Stimulated activated naive B cell treated with anti-CD40 and anti-IgM and Interleukin-4, amounts not matched to agents 10 μg/mL and 1 μg/mL and 100 μg/mL, for 72 hours (primary cell): ENCODE measurements around the gene UHRF1.
A peak's percentile ranks its signal among the peaks of the same experiment; 100 is the strongest.
"Not testable (repeated sequence)": the region's sequence is repeated elsewhere in the genome, so short reads cannot be mapped to it uniquely, and the experiment has no call there.

Experiments used
- ATAC-seq, 2 donors: fragments of 150-1000 bp; cut with Tn5 transposase; replicated peaks; 2 replicates each; pipeline ENCODE4 v1.10.0; 2021; ENCODE audit warnings: moderate library complexity in 1 of 2
- DNase-seq: peaks from one replicate; pipeline ENCODE4 v3.0.0; 2021
- H3K27ac Mint-ChIP-seq: one replicate; pipeline ENCODE4 v1.8.0; 2022; ENCODE audit warnings: mild to moderate bottlenecking, mixed read lengths
- H3K27me3 Mint-ChIP-seq, 2 donors: one replicate each; pipeline ENCODE4 v1.8.0; 2022; ENCODE audit warnings: mixed read lengths in 2 of 2
- H3K36me3 Mint-ChIP-seq, 2 donors: one replicate each; pipeline ENCODE4 v1.8.0; 2022; ENCODE audit warnings: mixed read lengths in 2 of 2, mild to moderate bottlenecking in 1 of 2
- H3K4me1 Mint-ChIP-seq, 2 donors: one replicate each; pipeline ENCODE4 v1.8.0; 2022; ENCODE audit warnings: mixed read lengths in 2 of 2, mild to moderate bottlenecking in 1 of 2
- H3K4me3 Mint-ChIP-seq, 2 donors: one replicate each; pipeline ENCODE4 v1.8.0; 2022; ENCODE audit warnings: mild to moderate bottlenecking in 2 of 2, mixed read lengths in 2 of 2, moderate library complexity in 1 of 2
- H3K9me3 Mint-ChIP-seq, 2 donors: one replicate each; pipeline ENCODE4 v1.8.0; 2022; ENCODE audit warnings: mixed read lengths in 2 of 2, mild to moderate bottlenecking in 1 of 2

The UHRF1 gene

GRCh38 chr19:4882874-4883273 lies 26.4 kb upstream of the UHRF1 start:
- H3K27ac Mint-ChIP-seq, H3K36me3 Mint-ChIP-seq, H3K4me3 Mint-ChIP-seq, DNase-seq, H3K27me3 Mint-ChIP-seq, ATAC-seq, H3K9me3 Mint-ChIP-seq: not testable (repeated sequence)
- H3K4me1 Mint-ChIP-seq: peaks cover 9 to 11% of the 10 kb centered on the region in 2 donors

- H3K27ac Mint-ChIP-seq, H3K4me1 Mint-ChIP-seq, DNase-seq, H3K4me3 Mint-ChIP-seq, ATAC-seq, H3K9me3 Mint-ChIP-seq, H3K36me3 Mint-ChIP-seq, H3K27me3 Mint-ChIP-seq: not testable (repeated sequence)
These were observed 24.3 kb upstream of the UHRF1 start for GRCh38 chr19:4884993-4885392.

GRCh38 chr19:4887803-4888202 lies 21.5 kb upstream of the UHRF1 start:
- not testable (repeated sequence) for DNase-seq, H3K27ac Mint-ChIP-seq, H3K27me3 Mint-ChIP-seq, H3K4me3 Mint-ChIP-seq, H3K9me3 Mint-ChIP-seq, H3K4me1 Mint-ChIP-seq, ATAC-seq
- peaks cover 9 to 10% of the 10 kb centered on the region in 2 donors for H3K36me3 Mint-ChIP-seq

GRCh38 chr19:4889034-4889815 lies 20.1 kb upstream of the UHRF1 start:
- peaks cover 9 to 10% of the 10 kb centered on the region in 2 donors for H3K36me3 Mint-ChIP-seq
- peak overlapping the region in 1 of 2 donors; percentile 48 for H3K4me3 Mint-ChIP-seq
- ATAC-seq (no peak), DNase-seq (no peak)
- H3K27ac Mint-ChIP-seq: no peak overlapping the region
- H3K27me3 Mint-ChIP-seq: no peaks in the 10 kb centered on the region
- no peaks in the 10 kb centered on the region for H3K9me3 Mint-ChIP-seq
- peaks cover 0 to under 1% of the 10 kb centered on the region in 2 donors for H3K4me1 Mint-ChIP-seq

GRCh38 chr19:4891066-4891465 lies 18.2 kb upstream of the UHRF1 start:
- Mint-ChIP-seq H3K4me3 (no peak overlapping the region), H3K9me3 (no peaks in the 10 kb centered on the region), H3K27me3 (no peaks in the 10 kb centered on the region), H3K36me3 (peaks cover 9 to 10% of the 10 kb centered on the region in 2 donors), H3K4me1 (peaks cover 11 to 19% of the 10 kb centered on the region in 2 donors), H3K27ac (no peak overlapping the region)
- ATAC-seq (no peak), DNase-seq (no peak)

- not testable (repeated sequence) for H3K4me3 Mint-ChIP-seq, DNase-seq, H3K27ac Mint-ChIP-seq, H3K27me3 Mint-ChIP-seq, H3K9me3 Mint-ChIP-seq, ATAC-seq
- Mint-ChIP-seq H3K4me1 (peaks cover 13 to 25% of the 10 kb centered on the region in 2 donors), H3K36me3 (peaks cover 9 to 10% of the 10 kb centered on the region in 2 donors)
These were observed 16.3 kb upstream of the UHRF1 start for GRCh38 chr19:4892962-4893361.

- Mint-ChIP-seq H3K9me3 (no peaks in the 10 kb centered on the region), H3K27ac (no peak overlapping the region), H3K36me3 (peaks cover 0 to under 1% of the 10 kb centered on the region in 2 donors), H3K4me1 (peaks cover 13 to 25% of the 10 kb centered on the region in 2 donors), H3K27me3 (no peaks in the 10 kb centered on the region), H3K4me3 (no peak overlapping the region)
- no peak for DNase-seq
- no peak for ATAC-seq
These were observed 12.9 kb upstream of the UHRF1 start for GRCh38 chr19:4896372-4896771.

GRCh38 chr19:4897146-4897545 lies 12.2 kb upstream of the UHRF1 start:
- Mint-ChIP-seq H3K36me3 (peaks cover 0 to 2% of the 10 kb centered on the region in 2 donors), H3K4me1 (peaks cover 15 to 32% of the 10 kb centered on the region in 2 donors), H3K9me3 (no peaks in the 10 kb centered on the region), H3K4me3 (no peak overlapping the region), H3K27ac (no peak overlapping the region), H3K27me3 (no peaks in the 10 kb centered on the region)
- ATAC-seq (no peak), DNase-seq (no peak)

GRCh38 chr19:4900879-4901278 lies 8.4 kb upstream of the UHRF1 start:
- H3K4me1 Mint-ChIP-seq: peaks cover 4 to 22% of the 10 kb centered on the region in 2 donors
- not testable (repeated sequence) for H3K27me3 Mint-ChIP-seq, DNase-seq, H3K27ac Mint-ChIP-seq, H3K9me3 Mint-ChIP-seq, ATAC-seq, H3K36me3 Mint-ChIP-seq, H3K4me3 Mint-ChIP-seq

GRCh38 chr19:4902796-4903195 lies 6.5 kb upstream of the UHRF1 start, which contains the start of gene ARRDC5:
ARRDC5 (minus strand) TSS chr19:4902896; CDS start chr19:4902825, 71 bp downstream.
- Mint-ChIP-seq H3K27ac (no peak within 1 kb of the TSS), H3K4me1 (peaks cover 3 to 21% of the 10 kb centered on the region in 2 donors)

GRCh38 chr19:4904481-4904880 lies 4.8 kb upstream of the UHRF1 start:
- Mint-ChIP-seq H3K27ac (no peak overlapping the region), H3K4me3 (no peak overlapping the region), H3K27me3 (no peaks in the 10 kb centered on the region), H3K9me3 (no peaks in the 10 kb centered on the region), H3K4me1 (peaks cover 12 to 29% of the 10 kb centered on the region in 2 donors), H3K36me3 (peaks cover 4% of the 10 kb centered on the region in 2 donors)
- ATAC-seq (no peak), DNase-seq (no peak)

More at GRCh38 chr19:4902796-4903195, 6.5 kb upstream of the UHRF1 start, which contains the start of gene ARRDC5:
- H3K9me3 Mint-ChIP-seq: no peaks in the 10 kb centered on the region
- H3K36me3 Mint-ChIP-seq: peaks cover 4% of the 10 kb centered on the region in 2 donors
- H3K27me3 Mint-ChIP-seq: no peaks in the 10 kb centered on the region
- DNase-seq (no peak), ATAC-seq (no peak)
- H3K4me3 Mint-ChIP-seq: no peak within 1 kb of the TSS

GRCh38 chr19:4906963-4907362 lies 2.3 kb upstream of the UHRF1 start:
- H3K36me3 Mint-ChIP-seq: peaks cover 10 to 11% of the 10 kb centered on the region in 2 donors
- no peak overlapping the region for H3K27ac Mint-ChIP-seq
- DNase-seq (no peak), ATAC-seq (no peak)
- H3K4me1 Mint-ChIP-seq: peaks cover 21 to 39% of the 10 kb centered on the region in 2 donors
- H3K9me3 Mint-ChIP-seq: no peaks in the 10 kb centered on the region
- no peaks in the 10 kb centered on the region for H3K27me3 Mint-ChIP-seq
- no peak overlapping the region for H3K4me3 Mint-ChIP-seq

- Mint-ChIP-seq H3K4me3 (peak overlapping the region; percentile 73 to 83), H3K27me3 (no peaks in the 10 kb centered on the region), H3K27ac (no peak overlapping the region), H3K4me1 (peaks cover 30 to 44% of the 10 kb centered on the region in 2 donors), H3K36me3 (peaks cover 15 to 16% of the 10 kb centered on the region in 2 donors), H3K9me3 (no peaks in the 10 kb centered on the region)
- DNase-seq: no peak
- no peak for ATAC-seq
These were observed 941 bp upstream of the UHRF1 start for GRCh38 chr19:4908360-4908759.

- Mint-ChIP-seq H3K36me3 (peaks cover 15 to 16% of the 10 kb centered on the region in 2 donors), H3K4me1 (peaks cover 30 to 48% of the 10 kb centered on the region in 2 donors), H3K27ac (no peak overlapping the region), H3K9me3 (no peaks in the 10 kb centered on the region), H3K27me3 (no peaks in the 10 kb centered on the region), H3K4me3 (peak overlapping the region; percentile 73 to 83)
- ATAC-seq (no peak), DNase-seq (no peak)
These were observed 533 bp upstream of the UHRF1 start for GRCh38 chr19:4908781-4909155.
